ENCODE data around the gene HOXC11.

- TF ChIP-seq CTCF (IDR thresholded peaks at IDR 0.05; ENCODE audit: insufficient read depth, low read length) (no peak), GABPA (IDR thresholded peaks at IDR 0.05; ENCODE audit: low read depth) (no peak)
Observed at GRCh38 chr12:53985692-53985993, 12.7 kb downstream of the HOXC11 start.
